Skeletal muscle cell (primary cell): Measurements from ENCODE around the gene SMCO3.

Experiments used
- DNase-seq: peaks from one replicate; pipeline ENCODE4 v3.0.0-alpha.2; 2010; ENCODE audit warnings: low read depth
- H3K4me3 ChIP-seq: 2 replicates; pipeline ENCODE4 v1.5.1; 2011; ENCODE audit warnings: low read depth, mild to moderate bottlenecking, control low read depth, low read length, moderate library complexity

The SMCO3 gene

DNA sequence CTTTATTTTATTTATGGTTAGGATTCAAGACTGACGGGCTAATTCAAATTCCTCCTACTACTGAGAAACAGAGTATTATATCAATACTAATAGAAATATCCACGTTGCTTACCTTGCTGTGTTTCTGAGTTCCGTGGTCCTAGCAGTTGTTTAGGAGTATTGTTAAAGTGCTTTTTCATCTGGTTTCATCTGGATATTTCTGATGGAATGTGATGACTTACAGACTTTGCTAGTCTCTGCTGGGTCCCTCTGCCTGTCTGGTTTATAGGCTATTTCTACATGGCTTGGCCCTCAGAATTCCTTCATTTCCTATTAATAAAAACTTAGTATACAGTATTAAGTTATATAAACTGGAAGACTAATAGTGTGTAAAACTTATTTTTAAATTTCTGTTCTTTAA is at the start of gene SMCO3:
SMCO3 (minus strand) TSS at position 169 of the 400 bp plus-strand sequence. CDS start 7,502 bp downstream, outside the sequence.
- peak within 1 kb of the TSS; percentile 3 for H3K4me3 ChIP-seq
- no peak for DNase-seq

DNA sequence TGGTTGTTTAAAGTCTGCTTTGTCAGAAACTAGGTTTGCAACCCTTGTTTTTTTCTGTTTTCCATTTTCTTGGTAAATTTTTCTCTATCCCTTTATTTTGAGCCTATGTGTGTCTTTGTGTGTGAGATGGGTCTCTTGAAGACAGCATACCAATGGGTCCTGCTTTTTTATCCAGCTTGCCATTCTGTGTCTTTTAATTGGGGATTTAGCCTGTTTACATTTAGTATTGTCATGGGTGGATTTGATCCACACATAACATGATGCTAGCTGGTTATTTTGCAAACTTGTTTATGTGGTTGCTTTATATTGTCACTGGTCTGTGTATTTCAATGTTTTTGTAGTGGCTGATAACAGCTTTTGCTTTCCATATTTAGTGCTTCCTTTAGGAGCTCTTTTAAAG is 46.5 kb upstream of the SMCO3 start:
- DNase-seq = no peak
- H3K4me3 ChIP-seq = no peak overlapping the region

DNA sequence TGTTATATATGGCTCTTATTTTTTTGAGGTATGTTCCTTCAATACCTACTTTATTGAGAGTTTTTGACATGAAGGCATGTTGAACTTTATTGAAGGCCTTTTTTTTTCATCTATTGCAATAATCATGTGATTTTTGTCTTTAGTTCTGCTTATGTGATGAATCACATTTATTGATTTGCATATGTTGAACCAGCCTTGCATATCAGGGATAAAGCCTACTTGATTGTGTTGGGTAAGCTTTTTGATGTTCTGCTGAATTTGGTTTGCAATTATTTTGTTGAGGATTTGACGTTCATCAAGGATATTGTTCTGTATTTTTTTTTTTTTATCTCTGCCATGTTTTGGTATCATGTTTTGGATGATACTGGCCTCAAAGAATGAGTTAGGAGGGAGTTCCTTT is 44.5 kb upstream of the SMCO3 start:
- no peak for DNase-seq
- no peak overlapping the region for H3K4me3 ChIP-seq

GRCh38 chr12:14854586-14855183 is 40.7 kb upstream of the SMCO3 start:
- DNase-seq = no peak

GRCh38 chr12:14853961-14854360 is 40.0 kb upstream of the SMCO3 start:
- no peak for DNase-seq
- H3K4me3 ChIP-seq = no peak overlapping the region

More at GRCh38 chr12:14854586-14855183, 40.7 kb upstream of the SMCO3 start:
- H3K4me3 ChIP-seq = no peak overlapping the region

DNA sequence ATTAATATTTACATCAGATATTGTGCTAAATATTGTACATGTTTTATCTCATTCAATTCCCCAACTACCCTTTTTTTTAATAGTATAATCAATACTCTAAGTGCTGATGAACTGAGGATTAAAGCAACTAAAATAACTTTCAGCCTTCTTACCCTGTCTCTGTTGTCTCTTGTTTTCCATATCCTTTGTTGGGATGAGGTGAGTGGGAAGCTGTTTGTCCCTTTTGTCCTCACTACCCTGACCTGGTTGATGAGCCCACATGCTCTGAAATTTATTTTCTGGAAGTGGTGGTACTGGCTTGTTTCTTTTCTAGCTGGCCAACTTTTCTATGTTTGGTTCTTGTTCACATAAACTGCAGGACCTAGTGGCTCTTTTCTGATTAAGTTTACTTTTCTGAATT is 38.9 kb upstream of the SMCO3 start:
- no peak overlapping the region for H3K4me3 ChIP-seq
- DNase-seq = no peak

- no peak overlapping the region for H3K4me3 ChIP-seq
- DNase-seq = no peak
Measured at GRCh38 chr12:14850929-14851663, 37.1 kb upstream of the SMCO3 start.

DNA sequence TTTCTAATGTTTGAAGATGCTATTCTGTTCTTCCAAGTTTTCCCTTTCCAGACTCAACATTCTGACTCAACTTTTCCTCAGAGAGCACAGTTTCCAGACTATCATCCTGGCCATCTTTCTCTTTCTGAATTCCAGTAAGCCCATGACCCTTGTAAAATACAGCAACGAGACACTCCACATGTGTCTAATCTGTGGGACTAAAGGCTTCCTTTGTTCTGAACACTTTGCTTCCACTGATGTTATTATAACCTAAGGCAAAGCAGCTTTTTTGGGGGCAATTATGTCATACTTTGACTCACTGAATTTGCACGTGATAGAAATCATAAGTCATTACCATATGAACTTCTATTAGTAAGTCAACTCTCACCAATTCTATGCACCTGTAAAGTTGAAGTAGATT is 35.7 kb upstream of the SMCO3 start:
- H3K4me3 ChIP-seq = no peak overlapping the region
- no peak for DNase-seq

GRCh38 chr12:14846876-14847580 is 33.0 kb upstream of the SMCO3 start:
- H3K4me3 ChIP-seq = no peak overlapping the region
- no peak for DNase-seq

DNA sequence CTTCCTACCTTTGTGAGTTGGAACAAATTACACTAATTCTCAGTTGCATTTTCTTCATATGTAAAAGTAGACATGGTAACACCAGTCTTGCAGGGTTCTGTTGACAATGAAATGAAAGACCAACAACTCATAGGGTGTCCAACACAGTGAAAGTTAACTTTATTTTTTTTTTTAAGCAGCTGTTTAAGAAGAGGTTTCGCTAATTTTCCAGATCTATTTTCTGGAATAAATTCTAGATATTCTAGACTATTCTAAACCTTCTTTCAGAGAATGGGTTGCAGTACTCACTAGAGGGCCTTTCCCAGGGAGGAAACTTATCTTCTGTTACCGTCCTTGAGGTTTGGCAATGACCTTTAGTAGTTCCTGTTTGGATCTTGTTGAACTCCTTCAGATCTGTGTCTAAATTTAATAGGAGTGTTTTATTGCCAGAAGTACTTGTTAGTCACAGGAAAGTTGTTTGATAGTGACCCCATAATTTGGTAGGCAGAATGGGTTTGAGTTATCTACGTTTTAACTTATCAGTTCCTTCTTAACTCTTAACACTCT is 32.1 kb upstream of the SMCO3 start:
- DNase-seq = no peak
- H3K4me3 ChIP-seq = no peak overlapping the region

GRCh38 chr12:14845350-14845750 is 31.4 kb upstream of the SMCO3 start:
- H3K4me3 ChIP-seq = no peak overlapping the region
- no peak for DNase-seq

GRCh38 chr12:14844401-14844800 is 30.4 kb upstream of the SMCO3 start:
- no peak overlapping the region for H3K4me3 ChIP-seq
- no peak for DNase-seq

GRCh38 chr12:14843425-14843887 is 29.5 kb upstream of the SMCO3 start, which contains the start of gene ART4:
ART4 (minus strand) TSS chr12:14843526; CDS start chr12:14843113, 413 bp downstream.
- DNase-seq = no peak
- H3K4me3 ChIP-seq = no peak within 1 kb of the TSS

DNA sequence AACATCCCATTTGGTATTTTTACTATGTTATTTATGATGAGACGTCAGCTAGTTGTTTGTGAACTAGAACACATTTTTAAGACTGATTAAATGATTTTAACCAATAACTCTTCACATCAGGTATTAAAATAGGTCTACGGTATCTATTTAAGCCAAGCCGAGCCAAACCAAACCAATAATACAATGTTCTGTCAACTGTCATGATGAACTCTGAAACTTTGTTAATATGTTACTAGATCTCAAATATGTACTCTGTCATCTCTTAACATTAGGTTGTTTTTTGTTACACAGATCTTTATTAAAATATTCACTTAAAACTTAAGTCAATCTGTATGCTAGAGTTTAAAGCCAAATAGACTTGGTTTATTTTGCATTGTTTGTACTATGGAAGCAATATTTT is 28.3 kb upstream of the SMCO3 start:
- DNase-seq = no peak
- no peak overlapping the region for H3K4me3 ChIP-seq

- no peak overlapping the region for H3K4me3 ChIP-seq
- no peak for DNase-seq
Measured at GRCh38 chr12:14841761-14842160, 27.8 kb upstream of the SMCO3 start.

DNA sequence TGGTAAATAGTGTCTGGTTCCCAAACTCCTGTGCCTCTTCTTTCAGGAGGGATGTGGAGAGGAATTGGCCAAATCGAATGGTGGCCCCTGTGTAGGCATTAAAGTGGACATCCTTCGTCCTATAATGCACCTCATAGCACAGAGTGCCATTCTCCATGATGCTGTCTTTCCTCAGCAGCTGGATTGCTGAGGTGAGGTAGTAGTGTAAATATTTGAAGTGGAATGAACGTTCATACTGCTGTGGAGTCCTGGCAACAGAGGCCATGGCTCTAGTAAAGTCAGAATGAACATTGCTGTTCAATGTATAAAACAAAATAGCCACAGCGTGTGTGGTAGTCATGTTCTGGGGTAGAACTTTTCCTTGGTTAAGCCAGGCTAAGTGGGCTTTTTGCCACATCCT is 26.6 kb upstream of the SMCO3 start:
- no peak for DNase-seq
- no peak overlapping the region for H3K4me3 ChIP-seq

- no peak for DNase-seq
- H3K4me3 ChIP-seq = no peak overlapping the region
Measured at GRCh38 chr12:14839262-14839661, 25.3 kb upstream of the SMCO3 start.

GRCh38 chr12:14836336-14837210 is 22.6 kb upstream of the SMCO3 start:
- no peak overlapping the region for H3K4me3 ChIP-seq
- peak; percentile 67 for DNase-seq

DNA sequence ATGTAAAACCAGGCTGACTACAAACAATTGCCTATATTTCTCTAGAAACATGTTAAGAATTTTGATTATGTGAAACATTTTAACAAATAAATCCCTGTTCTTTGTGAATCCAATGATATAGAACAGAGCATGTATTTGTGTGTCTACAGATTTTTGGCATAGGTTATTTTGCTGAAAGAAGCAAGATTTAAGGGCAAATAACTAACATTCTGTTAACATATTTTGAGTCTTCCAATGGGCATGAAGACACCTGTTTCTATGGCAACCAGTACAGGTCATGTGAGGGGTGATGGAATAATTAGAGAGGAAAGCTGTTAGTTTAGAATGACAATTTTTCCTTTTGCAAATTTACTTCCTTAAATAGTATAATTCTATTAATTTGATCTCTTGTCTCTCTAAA is 20.5 kb upstream of the SMCO3 start:
- DNase-seq = no peak
- no peak overlapping the region for H3K4me3 ChIP-seq
